Progenitor cell of endocrine pancreas (in vitro differentiated cells): ENCODE measurements around the gene PCED1A. TPM values are rescaled to one million over a fixed set of nuclear protein-coding genes. Genes with fewer than 3 reads are reported as not detected.

Experiments used
- DNase-seq: peaks from one replicate; pipeline ENCODE4 v3.0.0; 2021; ENCODE audit warnings: low spot score; ENCODE audit not compliant: unreplicated experiment
- H3K27ac Mint-ChIP-seq: 2 replicates; pipeline ENCODE4 v1.8.0; 2021; ENCODE audit warnings: mild to moderate bottlenecking, moderate library complexity, mixed read lengths
- H3K27me3 Mint-ChIP-seq: 2 replicates; pipeline ENCODE4 v1.8.0; 2021; ENCODE audit warnings: mixed read lengths
- H3K36me3 Mint-ChIP-seq: 2 replicates; pipeline ENCODE4 v1.8.0; 2022; ENCODE audit warnings: mixed read lengths; ENCODE audit not compliant: insufficient read depth
- H3K4me1 Mint-ChIP-seq: 2 replicates; pipeline ENCODE4 v1.8.0; 2021; ENCODE audit warnings: low read depth, mixed read lengths
- H3K4me3 Mint-ChIP-seq: 2 replicates; pipeline ENCODE4 v1.8.0; 2021; ENCODE audit warnings: low read depth, mild to moderate bottlenecking, moderate library complexity, mixed read lengths
- H3K9me3 Mint-ChIP-seq: 2 replicates; pipeline ENCODE4 v1.8.0; 2021; ENCODE audit warnings: low read depth, mixed read lengths
- total RNA-seq: library from RNA; stranded (reverse); gene quantifications from 2 replicates; pipeline ENCODE4 v1.2.1, GENCODE V29; 2021
- TF ChIP-seq, protein P1 (sequence below): fragments of 200-600 bp; sonication (generic); IDR thresholded peaks from one replicate; pipeline ENCODE4 v1.5.0; 2021; ENCODE audit warnings: antibody characterized with exemption, mild to moderate bottlenecking; ENCODE audit not compliant: unreplicated experiment

The PCED1A gene
- total RNA-seq, 1 donor from 2014 or later, result 81.1 TPM

DNA sequence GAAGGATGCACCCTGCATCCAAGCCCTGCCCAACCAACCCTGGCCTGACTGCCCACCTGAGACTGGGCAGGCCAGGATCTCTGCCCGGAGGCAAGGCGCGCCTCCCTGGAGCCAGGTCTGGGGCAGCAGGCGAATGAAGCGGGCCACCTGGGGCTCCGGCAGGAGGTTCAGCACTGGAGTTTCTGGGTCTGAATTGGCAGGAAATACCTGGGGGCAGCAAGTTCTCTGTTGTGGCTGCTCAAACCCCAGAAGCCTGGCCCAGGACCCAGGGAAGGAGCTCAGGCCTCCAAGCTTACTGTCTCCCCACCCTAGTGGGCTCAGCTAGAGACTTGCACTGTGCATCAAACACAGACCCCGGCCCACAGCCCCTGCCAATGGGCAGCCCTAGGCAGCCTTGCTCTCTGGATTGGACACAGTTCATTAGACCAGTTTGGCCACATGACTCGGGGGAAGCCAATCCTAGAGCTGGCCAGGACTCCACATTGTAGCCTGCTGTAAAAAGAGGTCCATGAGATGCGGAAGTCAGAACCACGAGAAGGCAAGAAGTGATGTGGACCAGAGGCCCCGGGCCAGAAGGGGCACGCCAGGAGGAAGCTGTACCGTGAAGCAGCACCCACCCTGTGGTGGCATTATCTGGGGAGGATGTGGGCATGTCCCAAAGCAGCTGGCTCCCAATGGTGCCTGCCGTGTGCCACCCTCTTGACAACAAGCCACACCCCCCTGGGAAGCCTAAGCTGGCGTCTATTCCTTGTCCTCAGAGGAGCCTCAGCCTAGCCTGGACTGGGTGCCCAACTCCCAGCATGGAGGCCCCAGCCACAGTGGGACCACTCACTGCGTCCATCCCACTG lies 43.1 kb downstream of the PCED1A start:
- H3K27me3 Mint-ChIP-seq, result peaks cover 7% of the 10 kb centered on the region
- no peak overlapping the region for H3K4me3 Mint-ChIP-seq
- H3K9me3 Mint-ChIP-seq, result no peaks in the 10 kb centered on the region
- DNase-seq, result no peak
- peaks cover 10% of the 10 kb centered on the region for H3K36me3 Mint-ChIP-seq
- H3K4me1 Mint-ChIP-seq, result peaks cover 16% of the 10 kb centered on the region
- TF ChIP-seq, protein P1, sequence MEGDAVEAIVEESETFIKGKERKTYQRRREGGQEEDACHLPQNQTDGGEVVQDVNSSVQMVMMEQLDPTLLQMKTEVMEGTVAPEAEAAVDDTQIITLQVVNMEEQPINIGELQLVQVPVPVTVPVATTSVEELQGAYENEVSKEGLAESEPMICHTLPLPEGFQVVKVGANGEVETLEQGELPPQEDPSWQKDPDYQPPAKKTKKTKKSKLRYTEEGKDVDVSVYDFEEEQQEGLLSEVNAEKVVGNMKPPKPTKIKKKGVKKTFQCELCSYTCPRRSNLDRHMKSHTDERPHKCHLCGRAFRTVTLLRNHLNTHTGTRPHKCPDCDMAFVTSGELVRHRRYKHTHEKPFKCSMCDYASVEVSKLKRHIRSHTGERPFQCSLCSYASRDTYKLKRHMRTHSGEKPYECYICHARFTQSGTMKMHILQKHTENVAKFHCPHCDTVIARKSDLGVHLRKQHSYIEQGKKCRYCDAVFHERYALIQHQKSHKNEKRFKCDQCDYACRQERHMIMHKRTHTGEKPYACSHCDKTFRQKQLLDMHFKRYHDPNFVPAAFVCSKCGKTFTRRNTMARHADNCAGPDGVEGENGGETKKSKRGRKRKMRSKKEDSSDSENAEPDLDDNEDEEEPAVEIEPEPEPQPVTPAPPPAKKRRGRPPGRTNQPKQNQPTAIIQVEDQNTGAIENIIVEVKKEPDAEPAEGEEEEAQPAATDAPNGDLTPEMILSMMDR, result no peak
- H3K27ac Mint-ChIP-seq, result no peak overlapping the region

DNA sequence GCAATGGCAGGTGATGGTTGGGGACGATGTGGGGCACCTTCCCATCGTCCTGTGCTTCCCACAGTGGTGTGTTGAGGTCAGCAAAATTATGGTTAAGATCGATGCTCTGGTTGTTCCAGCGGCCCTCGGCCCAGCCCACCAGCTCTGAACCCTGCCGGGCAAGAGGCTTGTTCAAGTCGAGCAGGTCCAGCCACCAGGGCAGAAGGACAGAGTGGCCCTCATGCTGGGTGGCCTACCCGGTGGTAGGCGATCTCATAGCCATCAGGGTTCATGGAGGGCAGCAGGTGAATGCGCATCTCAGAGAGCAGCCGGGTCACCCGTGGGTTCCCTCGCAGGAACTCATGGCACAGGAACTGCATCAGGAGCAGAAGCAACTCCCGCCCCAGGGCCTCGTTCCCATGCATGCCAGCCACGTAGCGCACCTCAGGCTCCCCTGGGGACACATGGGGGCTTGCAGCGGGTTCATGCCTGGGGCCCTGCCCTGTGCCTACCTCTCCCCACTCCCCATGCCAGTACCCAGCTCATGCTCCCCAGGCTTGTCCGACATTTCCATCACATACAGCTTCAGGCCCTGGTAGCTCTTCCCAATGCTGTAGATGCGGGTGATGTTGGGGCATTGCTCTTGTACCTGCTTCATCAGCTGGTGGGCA lies 44.3 kb downstream of the PCED1A start:
- DNase-seq, result no peak
- H3K27me3 Mint-ChIP-seq, result peaks cover 4% of the 10 kb centered on the region
- peaks cover 12% of the 10 kb centered on the region for H3K4me1 Mint-ChIP-seq
- H3K9me3 Mint-ChIP-seq, result no peaks in the 10 kb centered on the region
- no peak overlapping the region for H3K4me3 Mint-ChIP-seq
- no peak overlapping the region for H3K27ac Mint-ChIP-seq
- TF ChIP-seq, protein P1, result no peak
- peaks cover 10% of the 10 kb centered on the region for H3K36me3 Mint-ChIP-seq

DNA sequence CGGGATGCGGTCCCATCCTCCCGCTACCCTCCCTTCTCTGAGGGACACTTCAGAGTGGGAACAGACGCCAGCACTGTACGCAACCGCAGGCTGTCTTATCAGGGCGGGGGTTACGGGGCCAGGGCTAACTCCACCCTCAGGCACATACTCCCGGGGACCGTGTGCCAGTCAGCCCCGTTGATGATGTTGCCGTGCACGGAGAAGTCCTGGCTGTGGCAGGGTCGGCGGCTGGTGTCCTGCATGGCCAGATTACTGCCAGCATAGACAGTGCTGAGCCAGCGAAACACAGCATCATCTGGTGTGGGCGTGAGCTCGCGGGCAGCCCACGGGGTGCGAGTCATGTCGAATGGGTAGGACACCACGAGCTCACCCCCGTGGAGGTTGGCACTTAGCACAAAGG lies 45.0 kb downstream of the PCED1A start:
- TF ChIP-seq, protein P1, result no peak
- H3K27me3 Mint-ChIP-seq, result peaks cover 4% of the 10 kb centered on the region
- no peak overlapping the region for H3K27ac Mint-ChIP-seq
- H3K4me3 Mint-ChIP-seq, result no peak overlapping the region
- H3K4me1 Mint-ChIP-seq, result peaks cover 8% of the 10 kb centered on the region
- H3K36me3 Mint-ChIP-seq, result peaks cover 10% of the 10 kb centered on the region
- DNase-seq, result no peak
- no peaks in the 10 kb centered on the region for H3K9me3 Mint-ChIP-seq

DNA sequence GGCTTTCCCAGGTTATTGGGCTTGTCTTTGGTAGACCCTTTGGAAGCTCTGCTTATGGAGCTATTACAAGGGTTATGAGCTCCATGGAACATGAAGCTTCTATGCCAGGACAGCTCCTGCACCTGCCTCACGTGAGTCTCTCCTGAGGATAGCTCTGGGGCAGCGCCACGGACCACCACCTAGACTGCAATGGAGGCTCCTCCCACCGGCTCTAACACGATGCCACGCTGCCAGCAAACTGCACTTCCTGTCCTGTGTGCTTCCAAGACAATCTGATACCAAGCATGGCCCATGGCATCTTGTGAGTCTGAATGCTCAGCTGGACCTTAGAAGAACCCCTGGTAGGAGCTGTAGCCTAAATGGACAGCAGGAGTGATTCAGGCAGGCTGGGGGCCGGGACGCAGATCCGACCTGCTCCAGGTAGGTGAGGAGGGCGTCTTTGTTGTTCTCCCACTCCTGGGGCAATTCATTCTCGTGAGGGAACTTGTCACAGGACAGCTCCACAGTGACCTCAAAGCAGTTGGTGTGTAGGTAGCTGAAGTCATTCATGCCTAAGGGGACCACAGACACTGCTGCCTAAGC lies 45.5 kb downstream of the PCED1A start:
- H3K4me3 Mint-ChIP-seq, result no peak overlapping the region
- peaks cover 8% of the 10 kb centered on the region for H3K4me1 Mint-ChIP-seq
- no peaks in the 10 kb centered on the region for H3K9me3 Mint-ChIP-seq
- H3K27ac Mint-ChIP-seq, result no peak overlapping the region
- no peak for DNase-seq
- peaks cover 7% of the 10 kb centered on the region for H3K27me3 Mint-ChIP-seq
- H3K36me3 Mint-ChIP-seq, result peaks cover 10% of the 10 kb centered on the region
- TF ChIP-seq, protein P1, result no peak

DNA sequence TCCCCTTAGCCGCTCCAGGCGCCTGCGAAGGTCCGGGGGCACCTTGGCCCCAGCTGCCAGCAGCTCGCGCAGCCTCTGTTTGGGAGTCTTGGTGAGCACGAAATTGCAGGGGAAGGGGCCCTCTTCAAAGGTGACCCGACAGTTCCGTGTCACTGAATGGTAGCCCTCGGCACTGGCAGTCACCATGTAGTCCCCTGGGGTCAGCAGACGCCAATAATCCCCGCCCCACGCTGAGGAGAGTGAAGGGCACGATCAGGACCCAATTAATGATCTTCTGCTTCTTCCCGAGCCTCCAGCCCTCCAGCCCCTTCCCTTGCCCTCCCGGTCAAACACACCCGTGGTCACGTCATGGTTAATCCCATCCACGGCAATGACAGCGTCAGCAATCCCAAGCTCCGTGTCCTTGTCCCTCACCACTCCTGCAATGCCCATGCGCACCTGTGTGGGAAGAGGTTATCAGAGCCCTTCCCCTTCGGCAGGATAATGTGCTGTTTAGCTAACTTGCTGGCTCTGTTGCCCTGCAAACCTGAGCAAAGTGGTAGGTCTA lies 46.2 kb downstream of the PCED1A start:
- Mint-ChIP-seq H3K27me3 (peaks cover 11% of the 10 kb centered on the region), H3K27ac (no peak overlapping the region), H3K4me1 (peaks cover 4% of the 10 kb centered on the region), H3K4me3 (no peak overlapping the region), H3K36me3 (peaks cover 10% of the 10 kb centered on the region), H3K9me3 (no peaks in the 10 kb centered on the region)
- no peak for DNase-seq
- TF ChIP-seq, protein P1, result no peak
